ENCODE results near the gene NUCKS1.

NUCKS1 gene

DNA sequence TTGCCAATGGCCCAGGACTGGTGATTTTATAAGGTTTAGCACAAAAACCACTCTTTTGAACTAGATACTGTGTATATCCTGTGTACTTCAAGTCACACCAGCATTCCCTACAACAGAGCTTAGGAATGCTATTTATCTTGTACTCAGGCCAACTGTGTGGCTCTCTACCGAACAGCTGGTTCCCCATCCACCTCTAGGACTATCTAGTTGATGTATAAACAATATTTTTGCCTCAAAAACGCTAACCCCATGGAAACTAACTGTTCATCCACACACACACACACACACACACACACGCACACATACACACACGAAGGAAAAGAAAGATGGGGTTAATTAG, 41.0 kb downstream of the NUCKS1 start:
- Histone ChIP-seq H3K4me3 (ENCODE audit: low read length, poor library complexity, severe bottlenecking) (no peak overlapping the region), H3K4me1 (ENCODE audit: insufficient read depth, low read length, poor library complexity, severe bottlenecking) (peaks cover 17% of the 10 kb centered on the region), H3K9ac (ENCODE audit: low read depth, low read length, poor library complexity, severe bottlenecking) (no peak overlapping the region), H2AFZ (ENCODE audit: low read length) (no peak overlapping the region), H3K79me2 (ENCODE audit: insufficient read depth, low read length) (no peaks in the 10 kb centered on the region), H3F3A (ENCODE audit: low read depth) (peaks cover 2% of the 10 kb centered on the region; the same call in 1 of the 2 replicates), H4K20me1 (ENCODE audit: insufficient read depth, low read length, poor library complexity, severe bottlenecking) (no peaks in the 10 kb centered on the region), H3K36me3 (ENCODE audit: insufficient read depth, low read length) (no peaks in the 10 kb centered on the region), H3K27me3 (ENCODE audit: insufficient read depth, low read length, poor library complexity, severe bottlenecking) (no peaks in the 10 kb centered on the region), H3K4me2 (ENCODE audit: low read depth, low read length, poor library complexity, severe bottlenecking) (no peak overlapping the region), H3K9me2 (replicated peaks; ENCODE audit: low read depth, low read length) (no peaks in the 10 kb centered on the region), H3K9me3 (ENCODE audit: insufficient read depth, low read depth, low read length) (no peaks in the 10 kb centered on the region)
- TF ChIP-seq CTCF (conservative IDR thresholded peaks at IDR 0.05; ENCODE audit: low read length) (no peak), EZH2phosphoT487 (IDR thresholded peaks at IDR 0.05; ENCODE audit: borderline replicate concordance) (no peak)

DNA sequence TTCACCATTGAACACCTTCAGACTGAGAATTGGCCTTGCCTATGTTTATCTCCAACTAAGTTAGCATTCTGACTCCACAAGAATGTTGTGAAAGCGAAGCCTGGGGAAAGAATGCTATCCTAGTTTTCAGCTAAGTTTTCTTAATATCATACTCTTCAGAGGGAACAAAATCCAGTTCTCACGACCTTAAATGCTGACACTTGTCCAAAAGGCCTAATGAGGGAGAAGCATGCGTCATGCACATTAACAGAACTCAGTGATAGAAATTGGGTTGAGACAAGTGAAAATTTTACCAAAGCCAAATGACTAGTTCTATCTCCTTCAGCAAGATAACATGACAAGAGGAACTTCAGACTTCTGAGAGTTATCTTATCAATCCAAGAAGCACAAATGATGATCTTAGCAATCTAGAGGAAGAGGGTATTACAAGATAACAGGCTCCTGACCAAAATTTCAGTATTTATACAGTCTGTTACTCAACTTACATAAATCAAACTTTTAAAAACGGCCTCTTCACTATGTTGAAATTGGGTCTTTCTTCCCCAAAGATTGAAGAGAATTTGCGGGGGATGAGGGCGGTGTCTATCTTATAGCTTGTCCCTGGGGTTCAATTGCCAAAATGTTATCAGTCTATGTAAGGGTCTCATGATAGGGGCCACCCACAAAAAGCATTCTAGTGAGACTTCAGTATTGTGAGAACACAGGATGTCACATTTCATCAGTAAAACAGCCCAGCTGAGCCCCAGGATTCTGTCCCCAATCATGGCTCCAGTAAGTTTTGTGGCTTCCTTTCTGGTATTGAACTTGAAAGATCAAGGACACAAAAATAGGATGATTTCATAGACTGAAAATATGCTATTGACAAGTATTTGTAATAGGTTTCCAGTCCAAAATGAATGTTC, 43.1 kb downstream of the NUCKS1 start:
- Histone ChIP-seq H3K9me2 (replicated peaks; ENCODE audit: low read depth, low read length) (no peaks in the 10 kb centered on the region), H3K27me3 (ENCODE audit: insufficient read depth, low read length, poor library complexity, severe bottlenecking) (no peaks in the 10 kb centered on the region), H3K36me3 (ENCODE audit: insufficient read depth, low read length) (no peaks in the 10 kb centered on the region), H2AFZ (ENCODE audit: low read length) (no peak overlapping the region), H3K4me3 (ENCODE audit: low read length, poor library complexity, severe bottlenecking) (no peak overlapping the region), H3K4me1 (ENCODE audit: insufficient read depth, low read length, poor library complexity, severe bottlenecking) (peaks cover 26% of the 10 kb centered on the region), H3K9me3 (ENCODE audit: insufficient read depth, low read depth, low read length) (no peaks in the 10 kb centered on the region), H3K4me2 (ENCODE audit: low read depth, low read length, poor library complexity, severe bottlenecking) (no peak overlapping the region), H3F3A (ENCODE audit: low read depth) (no peaks in the 10 kb centered on the region), H3K79me2 (ENCODE audit: insufficient read depth, low read length) (no peaks in the 10 kb centered on the region), H3K9ac (ENCODE audit: low read depth, low read length, poor library complexity, severe bottlenecking) (no peak overlapping the region), H4K20me1 (ENCODE audit: insufficient read depth, low read length, poor library complexity, severe bottlenecking) (no peaks in the 10 kb centered on the region)
- TF ChIP-seq CTCF (conservative IDR thresholded peaks at IDR 0.05; ENCODE audit: low read length), result no peak
- no peak for TF ChIP-seq EZH2phosphoT487 (IDR thresholded peaks at IDR 0.05; ENCODE audit: borderline replicate concordance)

GRCh38 chr1:205704903-205705302, 45.1 kb downstream of the NUCKS1 start:
- TF ChIP-seq EZH2phosphoT487 (IDR thresholded peaks at IDR 0.05; ENCODE audit: borderline replicate concordance) (no peak), CTCF (conservative IDR thresholded peaks at IDR 0.05; ENCODE audit: low read length) (no peak)
- no peak overlapping the region for H3K9ac ChIP-seq (ENCODE audit: low read depth, low read length, poor library complexity, severe bottlenecking)
- H3F3A ChIP-seq (ENCODE audit: low read depth), result no peaks in the 10 kb centered on the region
- peaks cover 42% of the 10 kb centered on the region for H3K4me1 ChIP-seq (ENCODE audit: insufficient read depth, low read length, poor library complexity, severe bottlenecking)
- H3K9me3 ChIP-seq (ENCODE audit: insufficient read depth, low read depth, low read length), result no peaks in the 10 kb centered on the region
- no peaks in the 10 kb centered on the region for H3K27me3 ChIP-seq (ENCODE audit: insufficient read depth, low read length, poor library complexity, severe bottlenecking)
- H3K4me3 ChIP-seq (ENCODE audit: low read length, poor library complexity, severe bottlenecking), result no peak overlapping the region
- H2AFZ ChIP-seq (ENCODE audit: low read length), result no peak overlapping the region
- no peaks in the 10 kb centered on the region for H3K36me3 ChIP-seq (ENCODE audit: insufficient read depth, low read length)
- no peak overlapping the region for H3K4me2 ChIP-seq (ENCODE audit: low read depth, low read length, poor library complexity, severe bottlenecking)
- no peaks in the 10 kb centered on the region for H3K9me2 ChIP-seq (replicated peaks; ENCODE audit: low read depth, low read length)
- no peaks in the 10 kb centered on the region for H3K79me2 ChIP-seq (ENCODE audit: insufficient read depth, low read length)
- no peaks in the 10 kb centered on the region for H4K20me1 ChIP-seq (ENCODE audit: insufficient read depth, low read length, poor library complexity, severe bottlenecking)
